ENCODE measurements around the gene TRAPPC2L. TPM values are rescaled to one million over a fixed set of nuclear protein-coding genes. Genes with fewer than 3 reads are reported as not detected.

TRAPPC2L gene
- total RNA-seq, 2 donors from 2014 or later: 37.8 to 48.3 TPM

DNA sequence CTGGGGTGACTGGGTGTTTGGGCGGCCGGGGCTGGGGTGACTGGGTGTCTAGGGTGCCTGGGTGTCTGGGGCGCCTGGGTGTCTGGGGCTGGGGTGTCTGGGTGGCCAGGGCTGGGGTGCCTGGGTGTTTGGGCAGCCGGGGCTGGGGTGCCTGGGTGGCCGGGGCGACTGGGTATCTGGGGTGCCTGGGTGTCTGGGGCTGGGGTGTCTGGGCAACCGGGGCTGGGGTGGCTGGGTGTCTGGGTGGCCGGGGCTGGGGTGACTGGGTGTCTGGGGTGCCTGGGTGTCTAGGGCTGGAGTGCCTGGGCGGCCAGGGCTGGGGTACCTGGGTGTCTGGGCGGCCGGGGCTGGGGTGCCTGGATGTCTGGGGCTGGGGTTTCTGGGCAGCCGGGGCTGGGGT, 31.8 kb upstream of the TRAPPC2L start:
- no peak overlapping the region for H3K4me3 Mint-ChIP-seq
- no peaks in the 10 kb centered on the region for H3K36me3 Mint-ChIP-seq
- no peaks in the 10 kb centered on the region for H3K27me3 Mint-ChIP-seq
- no peak for DNase-seq (ENCODE audit: low spot score)
- no peak for ATAC-seq
- H3K4me1 Mint-ChIP-seq (ENCODE audit: low read depth in 2 of 2): peaks cover 0 to 3% of the 10 kb centered on the region in 2 donors
- no peaks in the 10 kb centered on the region for H3K9me3 Mint-ChIP-seq
- H3K27ac Mint-ChIP-seq: no peak overlapping the region

DNA sequence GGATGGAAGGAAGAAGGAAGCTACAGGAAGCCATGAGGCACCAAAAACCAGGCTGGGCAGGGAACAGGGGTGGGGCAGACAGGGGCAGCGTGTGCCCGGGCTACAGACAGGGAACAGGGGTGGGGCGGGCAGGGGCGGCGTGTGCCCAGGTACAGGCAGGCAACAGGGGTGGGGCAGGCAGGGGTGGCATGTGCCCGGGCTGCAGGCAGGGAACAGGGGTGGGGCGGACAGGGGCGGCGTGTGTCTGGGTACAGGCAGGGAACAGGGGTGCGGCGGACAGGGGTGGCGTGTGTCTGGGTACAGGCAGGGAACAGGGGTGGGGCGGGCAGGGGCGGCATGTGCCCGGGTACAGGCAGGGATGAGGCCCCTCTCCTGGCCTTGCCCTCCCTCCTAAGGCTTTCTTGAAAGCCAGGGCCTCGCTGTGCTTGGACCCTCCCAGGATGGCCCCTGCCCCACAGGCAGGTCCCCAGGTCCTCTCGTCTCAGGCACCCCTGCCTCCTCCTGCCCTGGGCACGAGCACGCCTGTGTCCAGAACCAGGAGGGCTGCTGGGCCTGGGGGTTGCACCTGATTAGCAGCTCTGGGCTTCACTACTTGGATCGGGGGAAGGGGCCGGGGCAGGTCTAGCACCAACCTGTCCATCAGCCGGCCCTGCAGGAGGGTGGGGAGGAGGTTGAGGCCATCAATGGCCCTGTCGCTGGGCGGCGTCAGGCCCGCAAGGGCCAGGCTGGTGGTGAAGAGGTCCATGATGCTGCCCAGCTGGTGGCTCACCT, 30.7 kb upstream of the TRAPPC2L start:
- no peak overlapping the region for H3K27ac Mint-ChIP-seq
- H3K4me1 Mint-ChIP-seq (ENCODE audit: low read depth in 2 of 2): peaks cover 0 to 3% of the 10 kb centered on the region in 2 donors
- DNase-seq (ENCODE audit: low spot score) (no peak), ATAC-seq (no peak)
- H3K36me3 Mint-ChIP-seq: no peaks in the 10 kb centered on the region
- H3K9me3 Mint-ChIP-seq: no peaks in the 10 kb centered on the region
- no peaks in the 10 kb centered on the region for H3K27me3 Mint-ChIP-seq
- no peak overlapping the region for H3K4me3 Mint-ChIP-seq

DNA sequence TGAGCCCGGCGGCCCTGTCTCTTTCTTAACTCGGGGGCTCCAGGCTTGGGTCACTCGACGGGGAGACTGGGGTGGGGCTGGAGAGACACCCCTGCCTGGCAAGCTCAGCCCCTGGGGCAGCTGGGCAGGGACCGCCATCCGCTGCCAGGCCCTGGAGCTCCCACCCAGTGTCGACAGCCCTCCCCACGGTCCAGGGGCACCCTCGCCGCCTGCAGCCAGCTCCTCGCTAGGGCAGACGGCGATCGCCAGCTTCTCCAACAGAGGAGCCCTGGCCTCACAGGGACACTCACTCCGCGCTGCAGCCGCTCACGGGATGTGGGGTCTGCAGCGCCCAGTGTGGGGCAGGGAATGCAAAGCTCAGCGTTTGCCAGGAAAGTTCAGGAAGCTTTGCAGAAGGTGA, 29.2 kb upstream of the TRAPPC2L start:
- no peak for DNase-seq (ENCODE audit: low spot score)
- H3K36me3 Mint-ChIP-seq: no peaks in the 10 kb centered on the region
- no peaks in the 10 kb centered on the region for H3K9me3 Mint-ChIP-seq
- no peak overlapping the region for H3K27ac Mint-ChIP-seq
- no peak overlapping the region for H3K4me3 Mint-ChIP-seq
- H3K27me3 Mint-ChIP-seq: no peaks in the 10 kb centered on the region
- no peak for ATAC-seq
- H3K4me1 Mint-ChIP-seq (ENCODE audit: low read depth in 2 of 2): peaks cover 0 to 3% of the 10 kb centered on the region in 2 donors

DNA sequence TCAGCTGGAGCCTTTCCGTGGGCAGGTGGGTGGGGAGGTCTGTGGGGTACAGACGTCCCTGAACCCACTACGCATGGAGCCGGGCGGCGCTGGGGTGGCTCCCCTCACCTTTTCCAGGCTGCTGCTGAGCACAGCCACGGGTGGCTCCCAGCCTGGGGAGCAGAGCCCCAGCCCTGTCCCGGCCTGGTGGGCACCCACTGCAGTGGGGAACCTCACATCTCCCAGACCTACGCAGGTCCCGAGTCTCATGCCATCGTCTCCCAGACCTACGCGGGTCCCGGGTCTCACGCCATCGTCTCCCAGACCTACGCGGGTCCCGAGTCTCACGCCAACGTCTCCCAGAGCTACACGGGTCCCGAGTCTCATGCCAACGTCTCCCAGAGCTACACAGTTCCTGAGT, 28.2 kb upstream of the TRAPPC2L start:
- Mint-ChIP-seq H3K36me3 (no peaks in the 10 kb centered on the region), H3K27me3 (no peaks in the 10 kb centered on the region), H3K27ac (no peak overlapping the region), H3K9me3 (no peaks in the 10 kb centered on the region), H3K4me3 (no peak overlapping the region), H3K4me1 (ENCODE audit: low read depth in 2 of 2) (peaks cover 0 to 3% of the 10 kb centered on the region in 2 donors)
- ATAC-seq (no peak), DNase-seq (ENCODE audit: low spot score) (no peak)

DNA sequence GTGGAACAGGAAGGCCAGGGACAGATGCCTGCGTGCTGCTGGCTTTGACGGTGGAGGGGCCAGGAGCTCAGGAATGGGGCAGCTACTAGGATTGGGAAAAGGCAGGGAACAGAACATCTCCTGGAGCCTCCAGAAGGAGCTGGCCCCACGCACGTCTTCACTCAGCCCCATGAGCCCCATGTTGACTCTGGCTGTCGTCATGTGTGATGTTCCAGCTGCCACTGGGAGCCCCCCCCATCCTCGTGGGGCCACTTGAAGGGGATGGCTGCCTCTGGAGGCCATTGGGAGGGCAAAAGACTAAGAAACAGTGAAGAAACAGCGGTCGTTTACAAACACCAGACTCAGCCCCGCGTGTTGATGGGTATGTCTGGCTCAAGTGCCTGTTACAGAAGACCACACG, 26.7 kb upstream of the TRAPPC2L start:
- Mint-ChIP-seq H3K4me1 (ENCODE audit: low read depth in 2 of 2) (peaks cover 0 to 3% of the 10 kb centered on the region in 2 donors), H3K27me3 (no peaks in the 10 kb centered on the region), H3K36me3 (no peaks in the 10 kb centered on the region), H3K4me3 (no peak overlapping the region), H3K27ac (no peak overlapping the region), H3K9me3 (no peaks in the 10 kb centered on the region)
- ATAC-seq: no peak
- no peak for DNase-seq (ENCODE audit: low spot score)

DNA sequence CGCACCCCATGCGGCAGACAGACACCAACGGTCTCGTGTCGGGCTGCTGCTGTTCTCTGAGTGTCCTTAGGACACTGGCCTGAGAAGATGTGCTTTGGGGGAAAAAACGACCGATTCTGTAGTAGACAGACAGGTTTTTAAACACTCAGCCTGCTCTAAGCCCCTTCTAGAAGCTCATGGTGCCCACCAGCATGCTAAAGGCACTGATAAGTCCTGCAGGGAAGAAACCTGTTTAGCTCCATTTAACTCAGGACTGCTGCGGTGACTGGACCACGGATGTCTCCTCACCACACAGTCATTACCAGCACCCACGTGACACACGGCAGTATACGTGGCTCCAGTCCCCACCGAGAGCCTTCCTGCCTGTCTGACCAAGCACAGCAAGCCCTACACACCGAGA, 26.1 kb upstream of the TRAPPC2L start:
- Mint-ChIP-seq H3K27me3 (no peaks in the 10 kb centered on the region), H3K27ac (no peak overlapping the region), H3K36me3 (no peaks in the 10 kb centered on the region), H3K4me1 (ENCODE audit: low read depth in 2 of 2) (peaks cover 0 to 2% of the 10 kb centered on the region in 2 donors), H3K4me3 (no peak overlapping the region), H3K9me3 (no peaks in the 10 kb centered on the region)
- ATAC-seq (no peak), DNase-seq (ENCODE audit: low spot score) (no peak)

DNA sequence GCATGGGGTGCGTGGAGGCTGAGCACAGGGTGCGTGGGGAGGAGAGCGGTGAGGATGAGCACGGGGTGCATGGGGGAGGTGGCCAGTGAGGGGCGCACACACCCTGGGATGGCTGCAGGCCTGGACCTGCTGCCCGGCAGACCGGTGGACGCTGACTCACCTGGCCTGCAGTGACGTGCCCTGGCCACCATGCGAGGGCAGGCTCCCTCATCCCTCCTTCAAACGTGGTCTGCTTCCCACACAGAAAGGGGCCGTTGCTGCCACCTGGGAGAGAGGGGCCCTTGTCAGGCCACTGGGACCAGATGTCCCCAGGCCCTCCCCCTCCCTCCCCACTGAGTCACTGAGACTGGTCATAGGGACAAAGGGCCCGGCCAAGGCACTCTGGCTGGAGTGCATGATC, 25.1 kb upstream of the TRAPPC2L start:
- no peak for ATAC-seq

DNA sequence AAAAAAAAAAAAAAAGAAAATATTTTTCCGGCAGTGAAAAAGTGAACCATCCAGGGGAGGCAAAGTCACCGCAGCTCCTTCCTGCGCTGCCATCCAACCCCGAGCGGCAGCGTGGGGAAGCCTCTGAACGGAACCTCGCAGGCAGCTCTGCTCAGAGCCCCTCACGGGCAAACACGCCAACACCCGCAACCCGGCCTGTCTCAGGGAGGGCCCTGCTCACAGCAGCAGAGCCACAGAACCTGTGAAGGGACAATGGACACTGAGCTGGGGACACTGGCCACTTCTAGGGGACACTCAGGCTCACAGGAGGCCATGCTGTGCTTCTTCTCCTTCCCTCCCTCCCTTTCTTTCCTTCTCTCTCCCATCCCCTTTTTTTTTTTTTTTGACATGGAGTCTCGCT, 23.8 kb upstream of the TRAPPC2L start:
- DNase-seq (ENCODE audit: low spot score): no peak
- Mint-ChIP-seq H3K9me3 (no peaks in the 10 kb centered on the region), H3K36me3 (no peaks in the 10 kb centered on the region), H3K4me3 (no peak overlapping the region), H3K27me3 (no peaks in the 10 kb centered on the region), H3K27ac (no peak overlapping the region), H3K4me1 (ENCODE audit: low read depth in 2 of 2) (no peaks in the 10 kb centered on the region)
- ATAC-seq: no peak

More for the DNA sequence above, 25.1 kb upstream of the TRAPPC2L start:
- Mint-ChIP-seq H3K36me3 (no peaks in the 10 kb centered on the region), H3K9me3 (no peaks in the 10 kb centered on the region), H3K4me1 (ENCODE audit: low read depth in 2 of 2) (no peaks in the 10 kb centered on the region), H3K27me3 (no peaks in the 10 kb centered on the region), H3K4me3 (no peak overlapping the region), H3K27ac (no peak overlapping the region)
- DNase-seq (ENCODE audit: low spot score): no peak

DNA sequence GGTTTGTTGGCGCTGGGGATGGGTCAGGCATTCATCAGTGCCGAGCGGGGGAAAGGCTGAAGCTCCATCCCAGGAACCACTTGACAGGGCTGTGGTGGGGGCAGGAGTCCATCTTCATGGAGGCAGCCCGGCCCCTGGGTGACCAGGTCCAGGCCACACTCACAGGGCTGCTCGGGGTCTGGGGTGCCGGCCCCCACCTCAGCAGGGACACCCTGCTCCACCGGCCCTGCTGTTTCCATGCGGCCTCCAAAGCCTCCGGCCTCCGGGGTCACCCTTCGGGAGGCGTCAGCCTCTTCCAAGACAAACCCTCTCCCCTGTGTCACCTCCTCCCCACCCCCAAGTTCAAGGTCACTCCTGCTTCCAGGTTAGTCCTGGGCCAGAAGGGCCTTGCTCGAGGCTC, 22.3 kb upstream of the TRAPPC2L start:
- Mint-ChIP-seq H3K27me3 (no peaks in the 10 kb centered on the region), H3K27ac (no peak overlapping the region), H3K4me3 (no peak overlapping the region), H3K9me3 (no peaks in the 10 kb centered on the region), H3K36me3 (no peaks in the 10 kb centered on the region), H3K4me1 (ENCODE audit: low read depth in 2 of 2) (no peaks in the 10 kb centered on the region)
- ATAC-seq (no peak), DNase-seq (ENCODE audit: low spot score) (no peak)

DNA sequence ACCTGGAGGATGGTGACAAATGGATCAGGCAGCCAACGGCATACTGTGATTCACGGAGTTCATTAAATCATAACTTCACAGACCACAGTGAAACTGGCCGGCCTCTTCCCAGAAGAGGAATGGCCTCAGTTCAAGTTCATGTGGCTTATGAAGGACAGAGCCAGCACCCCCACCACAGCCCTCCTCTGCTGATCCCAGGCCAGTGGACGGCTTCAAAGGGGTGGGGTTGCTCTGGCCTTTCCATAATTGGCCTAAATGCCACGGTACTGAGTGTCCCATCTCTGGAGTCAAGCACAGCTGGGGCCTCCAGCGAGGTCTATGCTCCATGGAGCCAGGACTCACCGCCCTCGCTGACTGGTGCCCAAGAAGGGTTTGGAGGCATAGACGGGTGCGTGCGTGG, 21.5 kb upstream of the TRAPPC2L start:
- H3K36me3 Mint-ChIP-seq: no peaks in the 10 kb centered on the region
- ATAC-seq: no peak
- no peak for DNase-seq (ENCODE audit: low spot score)
- H3K4me3 Mint-ChIP-seq: no peak overlapping the region
- no peaks in the 10 kb centered on the region for H3K9me3 Mint-ChIP-seq
- no peak overlapping the region for H3K27ac Mint-ChIP-seq
- H3K4me1 Mint-ChIP-seq (ENCODE audit: low read depth in 2 of 2): no peaks in the 10 kb centered on the region
- no peaks in the 10 kb centered on the region for H3K27me3 Mint-ChIP-seq

DNA sequence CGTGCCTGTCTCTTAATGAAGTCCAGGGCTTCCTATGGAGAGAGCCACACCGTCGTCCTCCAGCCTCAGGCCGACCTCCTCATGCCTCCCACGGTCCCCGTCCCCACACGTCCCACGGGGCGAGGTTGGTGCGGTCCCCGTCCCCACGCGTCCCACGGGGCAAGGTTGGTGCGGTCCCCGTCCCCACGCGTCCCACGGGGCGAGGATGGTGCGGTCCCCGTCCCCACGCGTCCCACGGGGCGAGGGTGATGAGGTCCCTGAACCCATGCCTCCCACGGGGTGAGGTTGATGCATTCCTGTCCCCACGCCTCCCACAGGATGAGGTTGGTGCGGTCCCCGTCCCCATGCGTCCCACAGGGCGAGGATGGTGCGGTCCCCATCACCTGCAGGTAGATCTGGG, 21.1 kb upstream of the TRAPPC2L start:
- Mint-ChIP-seq H3K4me3 (no peak overlapping the region), H3K9me3 (no peaks in the 10 kb centered on the region), H3K4me1 (ENCODE audit: low read depth in 2 of 2) (no peaks in the 10 kb centered on the region), H3K27me3 (no peaks in the 10 kb centered on the region), H3K27ac (no peak overlapping the region), H3K36me3 (no peaks in the 10 kb centered on the region)
- DNase-seq (ENCODE audit: low spot score) (no peak), ATAC-seq (no peak)

DNA sequence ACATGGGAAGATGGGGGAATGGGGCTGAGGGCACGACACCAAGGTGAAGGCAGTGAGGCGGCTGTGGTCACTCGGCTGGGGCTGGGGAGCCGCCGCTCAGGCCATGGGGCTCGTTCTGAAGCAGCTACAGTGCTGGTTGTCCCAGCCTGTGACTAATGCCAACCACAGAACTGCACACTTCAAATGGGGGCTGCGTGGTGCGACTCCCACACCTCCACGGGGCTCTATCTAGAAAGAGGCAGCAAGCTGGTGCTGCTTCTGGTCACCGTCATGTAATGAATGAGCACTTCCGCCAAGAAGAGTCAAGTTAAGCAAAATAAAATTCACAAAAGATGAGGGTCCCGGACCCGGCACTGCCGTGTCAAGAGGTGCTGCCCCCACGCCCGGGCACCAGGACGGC, 20.1 kb upstream of the TRAPPC2L start:
- no peak overlapping the region for H3K4me3 Mint-ChIP-seq
- H3K27me3 Mint-ChIP-seq: no peaks in the 10 kb centered on the region
- ATAC-seq: no peak
- DNase-seq (ENCODE audit: low spot score): no peak
- H3K27ac Mint-ChIP-seq: no peak overlapping the region
- H3K9me3 Mint-ChIP-seq: no peaks in the 10 kb centered on the region
- no peaks in the 10 kb centered on the region for H3K36me3 Mint-ChIP-seq
- H3K4me1 Mint-ChIP-seq (ENCODE audit: low read depth in 2 of 2): no peaks in the 10 kb centered on the region

DNA sequence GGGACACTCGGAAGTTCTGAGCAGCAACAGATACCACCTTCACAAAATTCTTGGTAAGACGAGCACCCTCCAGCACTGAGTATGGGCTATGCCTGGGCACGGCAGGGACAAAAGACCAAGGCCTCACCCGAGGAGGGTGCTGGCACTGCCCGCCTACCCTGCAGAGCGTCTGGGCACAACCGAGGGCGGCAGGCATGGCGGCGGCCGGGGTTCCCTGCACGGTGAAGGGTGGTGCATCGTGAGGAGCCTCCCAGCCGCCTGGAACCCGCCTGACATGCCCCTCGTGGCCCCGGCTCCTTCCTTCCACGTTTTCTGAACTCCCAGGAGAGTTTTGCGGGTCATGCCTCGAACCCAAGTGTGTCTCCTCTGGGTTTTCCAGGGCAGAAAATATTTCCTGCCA, 19.1 kb upstream of the TRAPPC2L start:
- Mint-ChIP-seq H3K4me1 (ENCODE audit: low read depth in 2 of 2) (no peaks in the 10 kb centered on the region), H3K27ac (no peak overlapping the region), H3K9me3 (no peaks in the 10 kb centered on the region), H3K36me3 (no peaks in the 10 kb centered on the region), H3K4me3 (no peak overlapping the region), H3K27me3 (no peaks in the 10 kb centered on the region)
- ATAC-seq (no peak), DNase-seq (ENCODE audit: low spot score) (no peak)

DNA sequence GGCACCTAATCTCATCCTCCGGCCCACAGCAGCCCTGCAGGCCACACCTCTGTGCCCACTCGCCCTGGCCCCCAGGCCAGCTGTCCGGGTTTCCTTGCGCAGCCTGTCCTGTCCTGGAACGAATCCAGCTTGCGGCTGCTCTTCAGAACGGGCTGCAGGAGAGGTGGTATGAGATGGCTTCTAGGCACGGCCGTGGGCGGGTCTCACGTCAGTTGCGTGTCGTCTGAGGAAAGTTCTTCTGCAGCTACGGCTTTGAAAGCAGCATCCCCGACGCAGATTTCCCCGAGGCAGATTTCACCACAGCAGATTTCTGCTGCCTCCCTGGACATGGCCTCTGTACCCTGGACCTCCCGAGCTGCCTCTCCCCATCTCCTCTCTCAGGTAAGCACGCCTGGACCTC, 18.4 kb upstream of the TRAPPC2L start:
- Mint-ChIP-seq H3K9me3 (no peaks in the 10 kb centered on the region), H3K27ac (no peak overlapping the region), H3K27me3 (no peaks in the 10 kb centered on the region), H3K36me3 (no peaks in the 10 kb centered on the region), H3K4me3 (no peak overlapping the region), H3K4me1 (ENCODE audit: low read depth in 2 of 2) (no peaks in the 10 kb centered on the region)
- no peak for ATAC-seq
- no peak for DNase-seq (ENCODE audit: low spot score)

DNA sequence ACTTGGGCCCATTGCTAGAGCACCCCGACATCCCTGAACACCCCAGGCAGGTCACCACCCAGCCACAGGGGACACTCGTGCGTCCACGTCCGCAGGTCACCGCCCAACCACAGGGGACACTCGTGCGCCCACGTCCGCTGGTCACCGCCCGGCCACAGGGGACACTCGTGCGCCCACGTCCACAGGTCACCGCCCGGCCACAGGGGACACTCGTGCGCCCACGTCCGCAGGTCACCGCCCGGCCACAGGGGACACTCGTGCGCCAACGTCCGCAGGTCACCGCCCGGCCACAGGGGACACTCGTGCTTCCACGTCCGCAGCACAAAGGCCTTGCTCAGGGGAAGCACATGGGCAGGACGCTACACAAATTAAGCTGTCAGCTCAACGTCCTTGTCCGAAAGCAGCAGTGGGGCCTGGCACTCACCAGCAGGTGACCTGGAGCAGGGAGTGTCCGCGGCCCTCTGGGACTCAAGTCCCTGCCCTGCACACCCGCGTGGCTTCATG, 17.8 kb upstream of the TRAPPC2L start:
- H3K27me3 Mint-ChIP-seq: no peaks in the 10 kb centered on the region
- H3K36me3 Mint-ChIP-seq: no peaks in the 10 kb centered on the region
- ATAC-seq (no peak), DNase-seq (ENCODE audit: low spot score) (no peak)
- H3K27ac Mint-ChIP-seq: no peak overlapping the region
- no peak overlapping the region for H3K4me3 Mint-ChIP-seq
- H3K9me3 Mint-ChIP-seq: no peaks in the 10 kb centered on the region
- no peaks in the 10 kb centered on the region for H3K4me1 Mint-ChIP-seq (ENCODE audit: low read depth in 2 of 2)

All from natural killer cell treated with Interleukin-12 subunit alpha and Interleukin-12 subunit beta and Interleukin-15 and Interleukin-18, amount 100 ng/mL, for 72 hours (primary cell).